ENCODE data around the gene PARD3B. TPM values are rescaled to one million over a fixed set of nuclear protein-coding genes. Genes with fewer than 3 reads are reported as not detected.

PARD3B gene
- total and polyA plus RNA-seq, 10 of the 15 experiments (the other 5 are each of a cell fraction or from before 2014, with no cell fraction given), result 0.01 to 0.54 (median 0.07) TPM; not detected in 7

- ATAC-seq (no peak), DNase-seq (ENCODE audit: low read depth, low spot score) (no peak), FAIRE-seq (no peak)
- POLR2A ChIA-PET, result interaction anchor here (0.6 to 0.7 kb wide), 2 partner anchors 28 to 78 kb away, joined by 3 read pairs; no protein-coding TSS in a partner anchor
- CTCF ChIA-PET, result no interaction called here
- Histone ChIP-seq H3K4me2 (ENCODE audit: control insufficient read depth, insufficient read depth) (no peak overlapping the region), H3K79me2 (ENCODE audit: control insufficient read depth, insufficient read depth, low read length) (no peaks in the 10 kb centered on the region), H3K36me3 (ENCODE audit: control insufficient read depth in 2 of 2, insufficient read depth in 2 of 2, low read length in 1 of 2) (no peaks in the 10 kb centered on the region), H3K9me3 (replicated peaks; ENCODE audit: control insufficient read depth, insufficient read depth, low read length) (no peaks in the 10 kb centered on the region), H3K4me1 (ENCODE audit: control insufficient read depth, insufficient read depth, low read length) (no peaks in the 10 kb centered on the region), H3K27me3 (replicated peaks in 1 of 2; ENCODE audit: control insufficient read depth in 2 of 2, insufficient read depth in 2 of 2, low read length in 1 of 2) (no peaks in the 10 kb centered on the region; a peak in 1 of 4 replicates), H3K4me3 (no peak overlapping the region), H2AFZ (ENCODE audit: control insufficient read depth, low read depth, low read length) (no peak overlapping the region), H3K27ac (ENCODE audit: control insufficient read depth, insufficient read depth) (no peak overlapping the region), H4K20me1 (ENCODE audit: control insufficient read depth, insufficient read depth) (no peaks in the 10 kb centered on the region), H3K9ac (ENCODE audit: control insufficient read depth, insufficient read depth, low read length) (no peak overlapping the region)
- RAD21 ChIA-PET (ENCODE audit: unreplicated experiment), result no interaction called here
- BruUV-seq (replicated peaks), result no TSS peak
- SMC1A ChIA-PET (ENCODE audit: uncharacterized antibody, unreplicated experiment), result interaction anchor here (0.7 kb wide), 1 partner anchor 421 kb away, joined by 4 read pairs; no protein-coding TSS in a partner anchor
- intact Hi-C loops (cut with micrococcal nuclease; ENCODE audit: unreplicated experiment), result no loop called here
- TF ChIP-seq TCF12 (IDR thresholded peaks at IDR 0.05; ENCODE audit: low read depth, low read length), result no peak
- TF ChIP-seq PAX8 (IDR thresholded peaks at IDR 0.05), result no peak
- TF ChIP-seq IKZF1 (conservative IDR thresholded peaks at IDR 0.05), result no peak
- TF ChIP-seq HDGF (IDR thresholded peaks at IDR 0.05), result no peak
- TF ChIP-seq, protein P1, sequence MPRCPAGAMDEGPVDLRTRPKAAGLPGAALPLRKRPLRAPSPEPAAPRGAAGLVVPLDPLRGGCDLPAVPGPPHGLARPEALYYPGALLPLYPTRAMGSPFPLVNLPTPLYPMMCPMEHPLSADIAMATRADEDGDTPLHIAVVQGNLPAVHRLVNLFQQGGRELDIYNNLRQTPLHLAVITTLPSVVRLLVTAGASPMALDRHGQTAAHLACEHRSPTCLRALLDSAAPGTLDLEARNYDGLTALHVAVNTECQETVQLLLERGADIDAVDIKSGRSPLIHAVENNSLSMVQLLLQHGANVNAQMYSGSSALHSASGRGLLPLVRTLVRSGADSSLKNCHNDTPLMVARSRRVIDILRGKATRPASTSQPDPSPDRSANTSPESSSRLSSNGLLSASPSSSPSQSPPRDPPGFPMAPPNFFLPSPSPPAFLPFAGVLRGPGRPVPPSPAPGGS (IDR thresholded peaks at IDR 0.05; ENCODE audit: borderline replicate concordance, insufficient read depth, low read depth, low read length, poor library complexity, severe bottlenecking), result no peak
- TF ChIP-seq, protein P2, sequence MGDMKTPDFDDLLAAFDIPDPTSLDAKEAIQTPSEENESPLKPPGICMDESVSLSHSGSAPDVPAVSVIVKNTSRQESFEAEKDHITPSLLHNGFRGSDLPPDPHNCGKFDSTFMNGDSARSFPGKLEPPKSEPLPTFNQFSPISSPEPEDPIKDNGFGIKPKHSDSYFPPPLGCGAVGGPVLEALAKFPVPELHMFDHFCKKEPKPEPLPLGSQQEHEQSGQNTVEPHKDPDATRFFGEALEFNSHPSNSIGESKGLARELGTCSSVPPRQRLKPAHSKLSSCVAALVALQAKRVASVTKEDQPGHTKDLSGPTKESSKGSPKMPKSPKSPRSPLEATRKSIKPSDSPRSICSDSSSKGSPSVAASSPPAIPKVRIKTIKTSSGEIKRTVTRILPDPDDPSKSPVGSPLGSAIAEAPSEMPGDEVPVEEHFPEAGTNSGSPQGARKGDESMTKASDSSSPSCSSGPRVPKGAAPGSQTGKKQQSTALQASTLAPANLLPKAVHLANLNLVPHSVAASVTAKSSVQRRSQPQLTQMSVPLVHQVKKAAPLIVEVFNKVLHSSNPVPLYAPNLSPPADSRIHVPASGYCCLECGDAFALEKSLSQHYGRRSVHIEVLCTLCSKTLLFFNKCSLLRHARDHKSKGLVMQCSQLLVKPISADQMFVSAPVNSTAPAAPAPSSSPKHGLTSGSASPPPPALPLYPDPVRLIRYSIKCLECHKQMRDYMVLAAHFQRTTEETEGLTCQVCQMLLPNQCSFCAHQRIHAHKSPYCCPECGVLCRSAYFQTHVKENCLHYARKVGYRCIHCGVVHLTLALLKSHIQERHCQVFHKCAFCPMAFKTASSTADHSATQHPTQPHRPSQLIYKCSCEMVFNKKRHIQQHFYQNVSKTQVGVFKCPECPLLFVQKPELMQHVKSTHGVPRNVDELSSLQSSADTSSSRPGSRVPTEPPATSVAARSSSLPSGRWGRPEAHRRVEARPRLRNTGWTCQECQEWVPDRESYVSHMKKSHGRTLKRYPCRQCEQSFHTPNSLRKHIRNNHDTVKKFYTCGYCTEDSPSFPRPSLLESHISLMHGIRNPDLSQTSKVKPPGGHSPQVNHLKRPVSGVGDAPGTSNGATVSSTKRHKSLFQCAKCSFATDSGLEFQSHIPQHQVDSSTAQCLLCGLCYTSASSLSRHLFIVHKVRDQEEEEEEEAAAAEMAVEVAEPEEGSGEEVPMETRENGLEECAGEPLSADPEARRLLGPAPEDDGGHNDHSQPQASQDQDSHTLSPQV (IDR thresholded peaks at IDR 0.05), result no peak
- WGBS (ENCODE audit: insufficient coverage, insufficient replicate concordance, low lambda C conversion rate, missing lambda C conversion rate), result 9% methylated on average over 5 of the region's 5 CpGs
- in situ Hi-C loops (cut with MboI), result no loop called here
Measured at GRCh38 chr2:205463466-205464025, 918.3 kb downstream of the PARD3B start.
